ENCODE data around the gene TMEM91. TPM values are rescaled to one million over a fixed set of nuclear protein-coding genes. Genes with fewer than 3 reads are reported as not detected.

TMEM91 gene
- total and polyA plus RNA-seq, 9 of the 15 experiments (the other 6 are each of a cell fraction or from before 2014, with no cell fraction given): 1.2 to 5.2 (median 2.7) TPM

- TF ChIP-seq ZFP30 (CRISPR knock-in tag; IDR thresholded peaks at IDR 0.05; ENCODE audit: borderline replicate concordance): no peak
- no peak for TF ChIP-seq RBM14 (IDR thresholded peaks at IDR 0.05; ENCODE audit: borderline replicate concordance, insufficient read depth, low read depth, low read length)
- TF ChIP-seq NFRKB (IDR thresholded peaks at IDR 0.05; ENCODE audit: low read depth): peak; percentile 67; the same call in 1 of the 2 replicates
- TF ChIP-seq PATZ1 (CRISPR knock-in tag; IDR thresholded peaks at IDR 0.05; ENCODE audit: borderline replicate concordance): no peak
- no peak for TF ChIP-seq ZBTB12 (CRISPR knock-in tag; IDR thresholded peaks at IDR 0.05)
- TF ChIP-seq VEZF1 (CRISPR knock-in tag; IDR thresholded peaks at IDR 0.05): peak; percentile 50
- no peak for TF ChIP-seq PHF8 (IDR thresholded peaks at IDR 0.05; ENCODE audit: borderline replicate concordance, low read length)
- TF ChIP-seq TSHZ1 (CRISPR knock-in tag; IDR thresholded peaks at IDR 0.05): no peak
- TF ChIP-seq ZFP1 (CRISPR knock-in tag; IDR thresholded peaks at IDR 0.05): no peak
- TF ChIP-seq ZNF253 (CRISPR knock-in tag; conservative IDR thresholded peaks at IDR 0.05): no peak
- TF ChIP-seq DEAF1 (CRISPR knock-in tag; IDR thresholded peaks at IDR 0.05): no peak
- TF ChIP-seq FOXM1 (IDR thresholded peaks at IDR 0.05; ENCODE audit: low read depth): no peak; the same call in 1 of the 2 replicates
- TF ChIP-seq FOXM1 (CRISPR knock-in tag; IDR thresholded peaks at IDR 0.05; ENCODE audit: low read depth): no peak
- TF ChIP-seq TCFL5 (CRISPR knock-in tag; conservative IDR thresholded peaks at IDR 0.05): no peak
- TF ChIP-seq SREBF2 (CRISPR knock-in tag; IDR thresholded peaks at IDR 0.05): no peak
Observed at GRCh38 chr19:41427647-41428480, 51.5 kb downstream of the TMEM91 start (continued).

Data from K562 (cell line).